Measurements from ENCODE around the gene OR4D11. TPM values are rescaled to one million over a fixed set of nuclear protein-coding genes. Genes with fewer than 3 reads are reported as not detected.

OR4D11 gene
- total and polyA plus RNA-seq, 2 of the 13 experiments (the other 11 are each of a cell fraction or from before 2014, with no cell fraction given), result not detected

DNA sequence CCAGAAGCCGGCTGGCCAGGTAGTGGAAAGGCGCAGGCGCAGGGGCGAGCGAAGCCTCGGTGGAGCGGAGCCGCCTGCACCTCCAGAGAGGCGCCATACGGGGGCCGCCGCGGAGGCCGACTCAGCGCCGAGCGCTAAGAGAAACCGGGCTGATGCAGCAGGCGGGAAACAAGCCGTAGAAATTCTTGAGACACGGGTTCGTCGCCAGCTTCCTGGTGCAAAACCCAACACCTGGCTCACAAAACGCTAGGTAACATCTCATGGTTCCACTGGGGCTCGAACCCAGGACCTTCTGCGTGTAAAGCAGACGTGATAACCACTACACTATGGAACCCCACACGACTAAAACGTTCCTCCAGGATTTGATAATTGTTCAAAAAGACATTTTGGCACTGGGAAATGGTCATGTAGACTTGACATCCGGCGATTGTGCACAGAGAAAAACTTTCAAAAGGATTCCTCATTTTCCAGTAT, 47.0 kb downstream of the OR4D11 start (continued):
- 0 out of 2 replicates have a peak, but pooled peaks have one; percentile 52 for TF ChIP-seq TP53 (CRISPR knock-in tag; conservative IDR thresholded peaks at IDR 0.05)
- TF ChIP-seq, protein P1, sequence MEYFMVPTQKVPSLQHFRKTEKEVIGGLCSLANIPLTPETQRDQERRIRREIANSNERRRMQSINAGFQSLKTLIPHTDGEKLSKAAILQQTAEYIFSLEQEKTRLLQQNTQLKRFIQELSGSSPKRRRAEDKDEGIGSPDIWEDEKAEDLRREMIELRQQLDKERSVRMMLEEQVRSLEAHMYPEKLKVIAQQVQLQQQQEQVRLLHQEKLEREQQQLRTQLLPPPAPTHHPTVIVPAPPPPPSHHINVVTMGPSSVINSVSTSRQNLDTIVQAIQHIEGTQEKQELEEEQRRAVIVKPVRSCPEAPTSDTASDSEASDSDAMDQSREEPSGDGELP (IDR thresholded peaks at IDR 0.05; ENCODE audit: borderline replicate concordance, low read depth), result no peak
- no peak for TF ChIP-seq IKZF4 (CRISPR knock-in tag; IDR thresholded peaks at IDR 0.05; ENCODE audit: borderline replicate concordance, low read depth, not compliant biosample characterization)
- TF ChIP-seq DNMT3B (CRISPR knock-in tag; conservative IDR thresholded peaks at IDR 0.05), result peak; percentile 83; the same call in 1 of the 2 replicates
- 0 out of 2 replicates have a peak, but pooled peaks have one; percentile 52 for TF ChIP-seq ZNF614 (CRISPR knock-in tag; IDR thresholded peaks at IDR 0.05; ENCODE audit: borderline replicate concordance)
- TF ChIP-seq, protein P2, sequence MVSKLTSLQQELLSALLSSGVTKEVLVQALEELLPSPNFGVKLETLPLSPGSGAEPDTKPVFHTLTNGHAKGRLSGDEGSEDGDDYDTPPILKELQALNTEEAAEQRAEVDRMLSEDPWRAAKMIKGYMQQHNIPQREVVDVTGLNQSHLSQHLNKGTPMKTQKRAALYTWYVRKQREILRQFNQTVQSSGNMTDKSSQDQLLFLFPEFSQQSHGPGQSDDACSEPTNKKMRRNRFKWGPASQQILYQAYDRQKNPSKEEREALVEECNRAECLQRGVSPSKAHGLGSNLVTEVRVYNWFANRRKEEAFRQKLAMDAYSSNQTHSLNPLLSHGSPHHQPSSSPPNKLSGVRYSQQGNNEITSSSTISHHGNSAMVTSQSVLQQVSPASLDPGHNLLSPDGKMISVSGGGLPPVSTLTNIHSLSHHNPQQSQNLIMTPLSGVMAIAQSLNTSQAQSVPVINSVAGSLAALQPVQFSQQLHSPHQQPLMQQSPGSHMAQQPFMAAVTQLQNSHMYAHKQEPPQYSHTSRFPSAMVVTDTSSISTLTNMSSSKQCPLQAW (CRISPR knock-in tag; IDR thresholded peaks at IDR 0.05), result peak; percentile 50; the same call in 1 of the 2 replicates
- no peak; the same call in 1 of the 2 replicates for TF ChIP-seq ZKSCAN1 (IDR thresholded peaks at IDR 0.05; ENCODE audit: low read length)
- peak; percentile 81 for TF ChIP-seq HNRNPLL (IDR thresholded peaks at IDR 0.05; ENCODE audit: low read depth, low read length, poor library complexity, severe bottlenecking)
- TF ChIP-seq ZNF264 (CRISPR knock-in tag; IDR thresholded peaks at IDR 0.05), result peak; percentile 70; the same call in 1 of the 2 replicates
- TF ChIP-seq, protein P3, sequence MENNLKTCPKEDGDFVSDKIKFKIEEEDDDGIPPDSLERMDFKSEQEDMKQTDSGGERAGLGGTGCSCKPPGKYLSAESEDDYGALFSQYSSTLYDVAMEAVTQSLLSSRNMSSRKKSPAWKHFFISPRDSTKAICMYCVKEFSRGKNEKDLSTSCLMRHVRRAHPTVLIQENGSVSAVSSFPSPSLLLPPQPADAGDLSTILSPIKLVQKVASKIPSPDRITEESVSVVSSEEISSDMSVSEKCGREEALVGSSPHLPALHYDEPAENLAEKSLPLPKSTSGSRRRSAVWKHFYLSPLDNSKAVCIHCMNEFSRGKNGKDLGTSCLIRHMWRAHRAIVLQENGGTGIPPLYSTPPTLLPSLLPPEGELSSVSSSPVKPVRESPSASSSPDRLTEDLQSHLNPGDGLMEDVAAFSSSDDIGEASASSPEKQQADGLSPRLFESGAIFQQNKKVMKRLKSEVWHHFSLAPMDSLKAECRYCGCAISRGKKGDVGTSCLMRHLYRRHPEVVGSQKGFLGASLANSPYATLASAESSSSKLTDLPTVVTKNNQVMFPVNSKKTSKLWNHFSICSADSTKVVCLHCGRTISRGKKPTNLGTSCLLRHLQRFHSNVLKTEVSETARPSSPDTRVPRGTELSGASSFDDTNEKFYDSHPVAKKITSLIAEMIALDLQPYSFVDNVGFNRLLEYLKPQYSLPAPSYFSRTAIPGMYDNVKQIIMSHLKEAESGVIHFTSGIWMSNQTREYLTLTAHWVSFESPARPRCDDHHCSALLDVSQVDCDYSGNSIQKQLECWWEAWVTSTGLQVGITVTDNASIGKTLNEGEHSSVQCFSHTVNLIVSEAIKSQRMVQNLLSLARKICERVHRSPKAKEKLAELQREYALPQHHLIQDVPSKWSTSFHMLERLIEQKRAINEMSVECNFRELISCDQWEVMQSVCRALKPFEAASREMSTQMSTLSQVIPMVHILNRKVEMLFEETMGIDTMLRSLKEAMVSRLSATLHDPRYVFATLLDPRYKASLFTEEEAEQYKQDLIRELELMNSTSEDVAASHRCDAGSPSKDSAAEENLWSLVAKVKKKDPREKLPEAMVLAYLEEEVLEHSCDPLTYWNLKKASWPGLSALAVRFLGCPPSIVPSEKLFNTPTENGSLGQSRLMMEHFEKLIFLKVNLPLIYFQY (CRISPR knock-in tag; IDR thresholded peaks at IDR 0.05; ENCODE audit: borderline replicate concordance), result peak; percentile 89; the same call in 1 of the 2 replicates
- TF ChIP-seq NFYB (CRISPR knock-in tag; IDR thresholded peaks at IDR 0.05), result no peak
- TF ChIP-seq MBNL3 (CRISPR knock-in tag; conservative IDR thresholded peaks at IDR 0.05), result no peak
- no peak; the same call in 1 of the 2 replicates for TF ChIP-seq ARNTL (CRISPR knock-in tag; IDR thresholded peaks at IDR 0.05)
- TF ChIP-seq, protein P4, sequence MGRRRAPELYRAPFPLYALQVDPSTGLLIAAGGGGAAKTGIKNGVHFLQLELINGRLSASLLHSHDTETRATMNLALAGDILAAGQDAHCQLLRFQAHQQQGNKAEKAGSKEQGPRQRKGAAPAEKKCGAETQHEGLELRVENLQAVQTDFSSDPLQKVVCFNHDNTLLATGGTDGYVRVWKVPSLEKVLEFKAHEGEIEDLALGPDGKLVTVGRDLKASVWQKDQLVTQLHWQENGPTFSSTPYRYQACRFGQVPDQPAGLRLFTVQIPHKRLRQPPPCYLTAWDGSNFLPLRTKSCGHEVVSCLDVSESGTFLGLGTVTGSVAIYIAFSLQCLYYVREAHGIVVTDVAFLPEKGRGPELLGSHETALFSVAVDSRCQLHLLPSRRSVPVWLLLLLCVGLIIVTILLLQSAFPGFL (CRISPR knock-in tag; IDR thresholded peaks at IDR 0.05), result no peak
- TF ChIP-seq ZNF883 (CRISPR knock-in tag; IDR thresholded peaks at IDR 0.05; ENCODE audit: not compliant biosample characterization), result peak; percentile 56
- no peak for TF ChIP-seq SYNCRIP (IDR thresholded peaks at IDR 0.05; ENCODE audit: insufficient read depth, low read depth, low read length)
- no peak for TF ChIP-seq BRCA1 (CRISPR knock-in tag; IDR thresholded peaks at IDR 0.05)
- no peak for TF ChIP-seq ZNF839 (CRISPR knock-in tag; IDR thresholded peaks at IDR 0.05; ENCODE audit: borderline replicate concordance)
- TF ChIP-seq, protein P5, sequence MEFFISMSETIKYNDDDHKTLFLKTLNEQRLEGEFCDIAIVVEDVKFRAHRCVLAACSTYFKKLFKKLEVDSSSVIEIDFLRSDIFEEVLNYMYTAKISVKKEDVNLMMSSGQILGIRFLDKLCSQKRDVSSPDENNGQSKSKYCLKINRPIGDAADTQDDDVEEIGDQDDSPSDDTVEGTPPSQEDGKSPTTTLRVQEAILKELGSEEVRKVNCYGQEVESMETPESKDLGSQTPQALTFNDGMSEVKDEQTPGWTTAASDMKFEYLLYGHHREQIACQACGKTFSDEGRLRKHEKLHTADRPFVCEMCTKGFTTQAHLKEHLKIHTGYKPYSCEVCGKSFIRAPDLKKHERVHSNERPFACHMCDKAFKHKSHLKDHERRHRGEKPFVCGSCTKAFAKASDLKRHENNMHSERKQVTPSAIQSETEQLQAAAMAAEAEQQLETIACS (CRISPR knock-in tag; IDR thresholded peaks at IDR 0.05), result no peak
- TF ChIP-seq SUZ12 (IDR thresholded peaks at IDR 0.05; ENCODE audit: low read depth, low read length), result no peak
- no peak for TF ChIP-seq ZEB1 (IDR thresholded peaks at IDR 0.05; ENCODE audit: insufficient replicate concordance, low read depth)
- TF ChIP-seq ZNF143 (CRISPR knock-in tag; IDR thresholded peaks at IDR 0.05), result no peak
